NCI-H2227 (cell line): Measurements from ENCODE around the gene KCNA1.
A peak's percentile ranks its signal among the peaks of the same experiment; 100 is the strongest.

Source experiments
- DNase-seq: peaks from one replicate; lab custom pipeline; 2025; ENCODE audit not compliant: unreplicated experiment; lab: John Stamatoyannopoulos, UW

The KCNA1 gene

GRCh38 chr12:4958697-4959375, 49.1 kb downstream of the KCNA1 start:
- DNase-seq, result no peak

- no peak for DNase-seq
Observed at GRCh38 chr12:4959381-4959780, 49.7 kb downstream of the KCNA1 start.

DNA sequence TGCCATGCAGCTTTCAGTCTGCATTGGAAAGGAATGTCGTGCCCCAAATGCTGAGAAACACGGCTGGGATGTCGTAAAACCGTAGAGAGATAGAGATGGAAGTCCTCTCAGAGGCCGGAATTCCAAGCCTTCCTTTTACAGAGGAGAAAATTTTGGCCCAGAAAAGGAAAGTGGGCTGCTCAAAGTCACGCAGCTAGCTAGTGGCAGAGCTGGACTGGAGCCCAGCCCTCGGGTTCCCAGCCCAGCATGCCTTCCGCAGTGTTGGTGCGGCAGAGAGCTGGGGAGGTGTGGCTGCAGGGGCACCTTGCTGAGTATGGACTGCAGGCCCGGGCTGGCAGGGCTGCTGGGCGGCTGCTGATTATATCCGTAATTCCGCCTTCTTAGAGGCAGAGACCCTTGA, 50.3 kb downstream of the KCNA1 start:
- peak; percentile 33 for DNase-seq

DNA sequence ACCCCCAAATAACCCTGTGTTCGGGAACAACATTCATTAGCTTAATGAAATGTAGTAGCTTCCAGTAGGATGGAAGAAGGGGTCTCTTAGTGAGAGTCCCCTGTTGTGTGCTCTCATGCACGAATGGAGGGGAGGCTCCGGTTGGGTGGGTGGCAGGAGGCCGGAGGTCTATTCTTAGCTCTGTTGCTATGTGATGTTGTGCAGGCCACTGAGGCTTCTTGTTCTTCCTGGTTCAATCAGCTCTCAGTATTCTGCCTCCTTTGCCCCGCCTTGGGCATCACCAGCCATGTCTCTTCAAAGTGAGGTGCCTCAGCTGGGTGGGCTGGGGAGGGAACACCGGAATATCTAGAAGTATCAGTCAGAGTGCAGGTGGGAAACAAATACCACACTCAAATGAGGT, 50.8 kb downstream of the KCNA1 start:
- no peak for DNase-seq

GRCh38 chr12:4961311-4961710, 51.6 kb downstream of the KCNA1 start:
- DNase-seq, result no peak

GRCh38 chr12:4962539-4963486, 53.1 kb downstream of the KCNA1 start:
- DNase-seq, result peak; percentile 20
